ACC112 (cell line): ENCODE measurements around the gene KCNMA1.
A peak's percentile ranks its signal among the peaks of the same experiment; 100 is the strongest.
"Not testable (repeated sequence)": the region's sequence is repeated elsewhere in the genome, so short reads cannot be mapped to it uniquely, and the experiment has no call there.

Experiments
- H2AFZ ChIP-seq: fragments of 200-600 bp; sonication (generic); one replicate; pipeline ENCODE4 v1.6.0; 2017; ENCODE audit warnings: antibody characterized with exemption, low read length; ENCODE audit not compliant: unreplicated experiment
- H3K27ac ChIP-seq: fragments of 200-600 bp; sonication (generic); 2 replicates; pipeline ENCODE4 v1.5.1; 2014; ENCODE audit warnings: low read depth, mild to moderate bottlenecking, antibody characterized with exemption, low read length, moderate library complexity
- H3K27me3 ChIP-seq: fragments of 200-600 bp; sonication (generic); 2 replicates; pipeline ENCODE4 v1.6.1; 2014; ENCODE audit warnings: mild to moderate bottlenecking, antibody characterized with exemption, low read length, moderate library complexity, mixed read lengths; ENCODE audit not compliant: insufficient read depth
- H3K36me3 ChIP-seq: fragments of 200-600 bp; sonication (generic); 2 replicates; pipeline ENCODE4 v1.6.1; 2016; ENCODE audit warnings: mild to moderate bottlenecking, antibody characterized with exemption, low read length, moderate library complexity, mixed read lengths; ENCODE audit not compliant: insufficient read depth
- H3K4me1 ChIP-seq: fragments of 200-600 bp; sonication (generic); one replicate; pipeline ENCODE4 v1.6.1; 2016; ENCODE audit warnings: low read length, mixed read lengths; ENCODE audit not compliant: insufficient read depth, unreplicated experiment, control insufficient read depth
- H3K4me3 ChIP-seq: fragments of 200-600 bp; sonication (generic); 2 replicates; pipeline ENCODE4 v1.5.1; 2014; ENCODE audit warnings: mild to moderate bottlenecking, low read depth, low read length
- H3K79me2 ChIP-seq: fragments of 200-600 bp; sonication (generic); one replicate; pipeline ENCODE4 v1.6.0; 2016; ENCODE audit warnings: low read length; ENCODE audit not compliant: control insufficient read depth, unreplicated experiment, insufficient read depth

KCNMA1 gene

DNA sequence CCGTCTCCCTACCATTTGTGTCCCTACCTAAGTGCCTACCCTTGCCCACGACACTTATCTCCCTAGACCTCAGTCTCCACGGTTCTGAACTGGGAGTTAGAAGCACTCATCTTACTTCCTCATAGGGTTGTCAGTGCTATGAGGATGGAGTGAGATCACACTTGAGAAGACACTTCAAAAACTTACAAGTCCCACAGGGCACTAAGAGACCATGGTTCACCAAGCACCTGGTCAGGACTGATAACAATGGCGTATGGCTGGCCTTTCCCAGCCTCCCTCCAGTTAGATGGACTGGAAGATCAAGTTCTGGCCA, 43.2 kb downstream of the KCNMA1 start:
- Histone ChIP-seq H3K27ac (no peak overlapping the region), H3K27me3 (no peaks in the 10 kb centered on the region), H3K4me1 (peaks cover 18% of the 10 kb centered on the region), H2AFZ (no peak overlapping the region), H3K36me3 (no peaks in the 10 kb centered on the region), H3K4me3 (no peak overlapping the region), H3K79me2 (peaks cover 10% of the 10 kb centered on the region)

DNA sequence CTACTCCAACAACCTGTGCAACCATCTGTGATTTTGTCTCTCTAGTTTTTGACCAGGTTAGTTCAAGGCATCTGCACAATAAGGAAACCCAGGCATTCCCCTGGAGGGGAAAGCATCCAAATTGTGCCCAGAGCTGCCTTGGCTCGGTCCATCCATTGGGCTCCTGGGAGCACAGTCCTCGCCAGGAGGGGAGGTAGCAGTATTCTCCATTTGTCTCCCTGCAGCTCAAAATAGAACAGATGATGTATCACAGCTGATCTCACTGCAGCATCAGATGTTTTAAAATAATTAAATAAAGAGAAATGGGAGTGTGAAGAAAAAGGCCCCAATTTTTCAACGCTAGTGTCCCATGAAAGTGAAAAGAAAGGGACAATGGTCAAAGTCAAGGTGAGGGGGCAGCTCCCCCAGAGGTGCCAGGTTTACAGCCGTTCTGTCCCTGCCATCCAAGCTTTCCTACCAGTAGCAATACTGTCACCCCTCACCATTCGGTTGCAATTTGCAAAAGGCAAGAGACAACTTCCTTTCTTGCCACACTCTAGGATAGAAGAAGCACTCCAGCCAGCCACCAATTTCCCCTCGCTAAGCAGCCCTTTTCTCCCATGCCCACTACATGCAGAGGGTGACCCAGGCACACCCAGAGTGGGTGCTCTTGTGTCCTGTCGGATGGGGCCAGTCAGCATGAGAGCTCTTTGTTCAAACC, 43.7 kb downstream of the KCNMA1 start:
- no peak overlapping the region for H3K4me3 ChIP-seq
- H3K4me1 ChIP-seq = peaks cover 18% of the 10 kb centered on the region
- H2AFZ ChIP-seq = no peak overlapping the region
- H3K27me3 ChIP-seq = no peaks in the 10 kb centered on the region
- peaks cover 10% of the 10 kb centered on the region for H3K79me2 ChIP-seq
- no peaks in the 10 kb centered on the region for H3K36me3 ChIP-seq
- peak overlapping the region; percentile 82 for H3K27ac ChIP-seq

DNA sequence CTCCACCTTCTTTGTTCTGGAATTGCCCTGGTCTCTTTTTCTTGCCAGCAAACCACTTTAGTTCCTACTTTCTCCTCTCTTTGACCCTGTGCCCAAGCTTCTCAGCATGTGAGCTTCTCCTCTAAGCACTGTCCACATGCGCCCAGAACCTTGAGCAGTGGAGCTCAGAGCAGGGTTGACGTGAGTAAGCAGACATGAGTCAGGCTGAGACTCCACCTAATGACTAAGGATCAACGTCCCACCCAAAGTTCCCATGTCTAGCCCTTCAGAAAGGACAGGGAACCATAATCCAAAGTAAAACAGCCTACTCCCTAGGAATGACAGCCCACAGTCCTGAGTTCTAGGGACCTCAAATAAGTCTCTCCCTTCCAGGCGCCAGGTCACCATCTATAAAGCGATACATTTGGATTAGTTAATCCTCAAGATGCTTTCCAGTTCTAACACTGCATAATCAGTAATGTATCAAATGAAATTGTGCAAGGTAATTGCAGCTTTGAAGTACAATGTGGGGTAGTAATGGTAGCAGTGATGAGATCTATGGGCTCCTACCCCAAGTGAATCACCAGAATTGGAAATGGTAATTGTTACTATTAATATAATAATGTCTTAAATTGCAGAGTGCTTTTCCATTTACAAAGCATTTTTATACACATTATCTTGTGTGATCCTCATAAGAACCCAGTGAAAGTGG, 44.5 kb downstream of the KCNMA1 start:
- Histone ChIP-seq H3K36me3 (no peaks in the 10 kb centered on the region), H3K79me2 (peaks cover 10% of the 10 kb centered on the region), H3K27ac (peak overlapping the region; percentile 82), H3K27me3 (no peaks in the 10 kb centered on the region), H3K4me1 (peaks cover 18% of the 10 kb centered on the region), H3K4me3 (0 out of 2 replicates have a peak overlapping the region, but pooled peaks have one; percentile 33), H2AFZ (no peak overlapping the region)

DNA sequence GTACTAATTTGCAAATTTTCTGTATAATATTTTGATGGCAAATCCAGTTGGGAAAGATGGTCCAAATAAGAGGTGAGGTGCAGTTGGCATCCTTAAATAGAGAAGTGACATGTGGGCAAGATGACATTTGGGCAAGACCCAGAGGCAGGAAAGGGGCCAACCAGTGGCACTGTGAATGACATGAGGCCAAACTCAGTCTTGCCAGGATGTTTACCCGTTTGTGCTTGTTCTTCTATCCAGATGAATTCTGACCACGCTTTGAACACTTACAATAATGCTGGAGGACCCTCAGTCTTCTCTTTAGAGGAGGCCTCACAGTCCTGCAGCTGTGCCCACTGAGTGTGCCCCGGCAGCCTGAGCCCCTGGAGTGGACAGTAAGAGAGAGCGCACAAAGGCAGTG, 45.1 kb downstream of the KCNMA1 start:
- H3K36me3 ChIP-seq = no peaks in the 10 kb centered on the region
- peak overlapping the region; percentile 82 for H3K27ac ChIP-seq
- H3K79me2 ChIP-seq = peaks cover 10% of the 10 kb centered on the region
- H3K27me3 ChIP-seq = no peaks in the 10 kb centered on the region
- H3K4me3 ChIP-seq = no peak overlapping the region
- no peak overlapping the region for H2AFZ ChIP-seq
- H3K4me1 ChIP-seq = peaks cover 22% of the 10 kb centered on the region

DNA sequence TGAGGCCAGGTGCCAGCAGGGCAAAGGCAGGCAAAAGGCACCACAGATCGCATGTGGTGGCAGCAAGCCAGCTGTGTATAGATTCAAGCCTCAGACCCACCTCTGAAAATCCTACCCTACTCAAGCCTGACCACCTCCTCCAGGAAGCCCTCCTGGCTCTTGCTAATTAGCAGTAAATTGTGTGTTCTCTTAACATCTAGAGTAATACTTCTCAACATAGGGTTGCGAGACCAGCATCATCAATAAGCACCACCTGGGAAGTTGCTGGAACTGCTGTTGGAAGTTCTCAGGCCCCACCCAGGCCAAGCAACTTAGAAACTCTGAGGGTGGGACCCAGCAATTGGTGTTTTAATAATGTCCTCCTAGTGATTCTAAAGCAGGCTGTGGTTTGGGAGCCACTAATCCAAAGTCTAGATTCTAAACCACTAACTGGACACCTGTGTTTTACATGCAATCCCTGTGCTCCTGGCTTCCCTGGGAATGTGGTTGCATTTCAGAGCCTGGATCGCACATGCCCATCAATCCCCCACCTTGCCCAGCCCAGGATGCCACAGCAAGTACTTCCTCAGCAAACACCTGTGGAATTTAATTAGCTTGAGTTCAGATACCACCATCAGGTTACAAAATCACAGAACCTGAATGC, 46.2 kb downstream of the KCNMA1 start:
- Histone ChIP-seq H3K79me2 (peaks cover 10% of the 10 kb centered on the region), H3K4me3 (no peak overlapping the region), H3K4me1 (peaks cover 33% of the 10 kb centered on the region), H3K36me3 (no peaks in the 10 kb centered on the region), H2AFZ (no peak overlapping the region), H3K27ac (no peak overlapping the region), H3K27me3 (no peaks in the 10 kb centered on the region)

DNA sequence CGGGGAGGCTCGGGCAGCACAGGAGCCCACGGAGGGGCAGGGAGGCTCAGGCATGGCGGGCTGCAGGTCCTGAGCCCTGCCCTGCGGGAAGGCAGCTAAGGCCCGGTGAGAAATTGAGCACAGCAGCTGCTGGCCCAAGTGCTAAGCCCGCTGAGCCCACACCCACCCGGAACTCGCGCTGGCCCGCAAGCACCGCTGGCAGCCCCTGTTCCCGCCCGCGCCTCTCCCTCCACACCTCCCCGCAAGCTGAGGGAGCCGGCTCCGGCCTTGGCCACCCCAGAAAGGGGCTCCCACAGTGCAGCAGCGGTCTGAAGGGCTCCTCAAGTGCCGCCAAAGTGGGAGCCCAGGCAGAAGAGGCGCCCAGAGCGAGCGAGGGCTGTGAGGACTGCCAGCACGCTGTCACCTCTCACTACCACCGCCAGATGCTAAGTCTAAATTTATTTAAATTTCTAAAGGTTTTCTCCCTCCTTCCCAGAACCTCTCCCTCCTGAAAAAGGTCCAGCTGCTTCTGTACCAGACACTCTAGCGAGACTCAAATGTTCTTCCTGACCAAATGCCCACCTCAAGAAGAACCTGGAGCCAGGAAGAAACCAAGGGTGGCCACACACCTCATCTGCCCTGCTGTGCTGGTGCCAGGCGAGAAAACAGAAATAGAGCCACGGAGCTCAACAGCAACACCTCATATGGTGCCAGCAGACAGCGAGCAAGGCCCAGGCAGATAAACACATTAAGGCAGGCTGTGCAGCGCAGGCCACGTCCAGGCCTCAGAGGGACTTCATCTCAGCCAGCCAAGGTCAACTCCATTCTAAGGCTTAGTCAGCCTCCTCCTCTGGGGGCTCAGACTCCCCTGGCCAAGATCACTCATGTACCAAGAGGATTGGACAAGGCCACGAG, 47.0 kb downstream of the KCNMA1 start:
- Histone ChIP-seq H3K4me3 (no peak overlapping the region), H3K27me3 (no peaks in the 10 kb centered on the region), H2AFZ (no peak overlapping the region), H3K79me2 (peaks cover 10% of the 10 kb centered on the region), H3K36me3 (no peaks in the 10 kb centered on the region), H3K27ac (no peak overlapping the region), H3K4me1 (peaks cover 33% of the 10 kb centered on the region)

DNA sequence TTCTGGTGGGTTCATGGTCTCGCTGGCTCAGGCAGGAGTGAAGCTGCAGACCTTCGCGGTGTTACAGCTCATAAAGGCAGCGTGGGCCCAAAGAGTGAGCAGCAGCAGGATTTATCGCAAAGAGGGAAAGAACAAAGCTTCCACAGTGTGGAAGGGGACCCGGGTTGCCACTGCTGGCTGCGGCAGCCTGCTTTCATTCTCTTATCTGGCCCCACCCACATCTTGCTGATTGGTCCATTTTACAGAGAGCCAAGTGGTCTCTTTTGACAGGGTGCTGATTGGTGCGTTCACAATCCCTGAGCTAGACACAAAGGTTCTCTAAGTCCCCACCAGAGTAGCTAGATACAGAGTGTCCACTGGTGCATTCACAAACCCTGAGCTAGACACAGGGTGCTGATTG, 47.9 kb downstream of the KCNMA1 start:
- not testable (repeated sequence) for H3K27me3 ChIP-seq, H2AFZ ChIP-seq, H3K27ac ChIP-seq, H3K36me3 ChIP-seq, H3K4me3 ChIP-seq
- Histone ChIP-seq H3K79me2 (peaks cover 10% of the 10 kb centered on the region), H3K4me1 (peaks cover 33% of the 10 kb centered on the region)

DNA sequence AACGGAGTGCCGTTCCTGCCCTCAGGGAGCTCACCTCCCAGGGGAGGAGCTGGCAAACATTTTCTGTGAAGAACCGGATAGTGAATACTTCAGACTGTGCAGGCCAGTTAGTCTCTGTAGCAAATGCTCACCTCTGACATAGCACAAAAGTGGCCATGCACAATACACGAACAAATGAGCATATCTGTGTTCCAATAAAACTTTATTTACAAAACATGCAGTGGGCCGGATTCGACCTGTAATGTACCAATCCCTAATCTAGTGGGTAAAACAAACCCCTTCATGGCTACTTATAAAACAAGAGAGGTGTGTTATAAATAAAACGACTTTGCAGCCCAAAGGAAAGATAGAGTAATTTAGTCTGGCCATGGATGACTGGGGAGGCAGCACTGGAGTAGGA, 48.7 kb downstream of the KCNMA1 start:
- Histone ChIP-seq H3K4me1 (peaks cover 33% of the 10 kb centered on the region), H3K27me3 (no peaks in the 10 kb centered on the region), H3K4me3 (no peak overlapping the region), H3K27ac (no peak overlapping the region), H3K36me3 (no peaks in the 10 kb centered on the region), H3K79me2 (peaks cover 10% of the 10 kb centered on the region), H2AFZ (no peak overlapping the region)

DNA sequence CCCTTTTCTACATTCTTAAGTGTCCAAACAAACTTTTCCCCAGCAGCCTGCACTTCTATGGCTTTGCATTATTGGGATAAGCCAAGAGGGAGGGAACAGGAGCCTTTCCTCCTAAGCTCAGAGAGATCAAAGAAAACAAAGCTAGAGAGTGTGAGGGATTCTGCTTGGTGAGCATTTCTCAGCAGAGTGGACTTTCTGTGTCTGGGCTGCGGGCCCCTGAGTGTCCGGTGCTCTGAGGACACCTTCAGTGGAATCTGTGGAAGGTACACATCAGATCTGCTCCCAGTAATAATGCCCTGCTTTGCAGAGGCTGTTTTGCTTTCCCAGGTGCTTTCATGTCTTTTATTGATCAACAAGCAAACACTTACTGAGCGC, 50.2 kb downstream of the KCNMA1 start:
- H3K4me3 ChIP-seq = no peak overlapping the region
- H3K79me2 ChIP-seq = peaks cover 7% of the 10 kb centered on the region
- H3K27me3 ChIP-seq = no peaks in the 10 kb centered on the region
- H3K27ac ChIP-seq = peak overlapping the region; percentile 59
- no peak overlapping the region for H2AFZ ChIP-seq
- peaks cover 26% of the 10 kb centered on the region for H3K4me1 ChIP-seq
- H3K36me3 ChIP-seq = no peaks in the 10 kb centered on the region

DNA sequence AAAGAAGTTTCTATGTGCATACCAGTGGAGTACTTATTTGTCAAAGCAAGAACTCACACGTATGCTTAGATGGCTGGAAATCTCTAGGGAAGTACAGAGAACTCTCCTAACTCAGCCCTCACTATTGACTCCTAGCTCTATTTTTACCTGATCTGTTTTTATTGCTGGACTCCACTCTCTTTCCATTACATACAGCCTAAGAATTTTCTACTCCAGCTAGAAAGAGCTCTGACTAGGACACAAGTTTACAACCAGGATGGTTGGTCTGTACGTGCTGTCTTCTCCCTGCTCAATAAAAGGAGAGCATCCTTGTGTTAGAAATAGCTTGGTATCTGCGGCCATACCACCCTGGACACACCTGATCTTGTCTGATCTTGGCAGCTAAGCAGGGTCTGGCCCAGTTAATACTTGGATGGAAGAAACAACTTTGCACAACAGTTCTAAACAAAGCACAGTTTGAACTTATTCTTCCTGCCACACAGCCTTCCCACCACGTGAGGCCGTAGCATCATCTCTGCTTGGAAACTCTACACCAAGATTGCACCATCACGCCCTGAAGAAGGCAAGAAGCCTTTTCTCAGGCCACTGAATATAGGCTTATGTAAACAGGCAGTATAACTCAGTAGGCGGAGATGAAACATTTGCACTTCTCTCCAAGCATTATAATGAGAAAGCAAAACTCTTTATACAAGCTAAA, 50.7 kb downstream of the KCNMA1 start:
- no peak overlapping the region for H3K4me3 ChIP-seq
- no peaks in the 10 kb centered on the region for H3K36me3 ChIP-seq
- H3K27ac ChIP-seq = peak overlapping the region; percentile 76
- peaks cover 23% of the 10 kb centered on the region for H3K4me1 ChIP-seq
- no peaks in the 10 kb centered on the region for H3K27me3 ChIP-seq
- peaks cover 7% of the 10 kb centered on the region for H3K79me2 ChIP-seq
- peak overlapping the region; percentile 81 for H2AFZ ChIP-seq
